IPS-NIHi7 (cell line): Measurements from ENCODE around the gene GDE1.
"Not testable (repeated sequence)": the region's sequence is repeated elsewhere in the genome, so short reads cannot be mapped to it uniquely, and the experiment has no call there.

Experiments used
- DNase-seq: peaks from one replicate; pipeline ENCODE4 v3.0.0; 2012; ENCODE audit warnings: mixed read lengths; ENCODE audit errors: extremely low spot score

GDE1 gene

DNA sequence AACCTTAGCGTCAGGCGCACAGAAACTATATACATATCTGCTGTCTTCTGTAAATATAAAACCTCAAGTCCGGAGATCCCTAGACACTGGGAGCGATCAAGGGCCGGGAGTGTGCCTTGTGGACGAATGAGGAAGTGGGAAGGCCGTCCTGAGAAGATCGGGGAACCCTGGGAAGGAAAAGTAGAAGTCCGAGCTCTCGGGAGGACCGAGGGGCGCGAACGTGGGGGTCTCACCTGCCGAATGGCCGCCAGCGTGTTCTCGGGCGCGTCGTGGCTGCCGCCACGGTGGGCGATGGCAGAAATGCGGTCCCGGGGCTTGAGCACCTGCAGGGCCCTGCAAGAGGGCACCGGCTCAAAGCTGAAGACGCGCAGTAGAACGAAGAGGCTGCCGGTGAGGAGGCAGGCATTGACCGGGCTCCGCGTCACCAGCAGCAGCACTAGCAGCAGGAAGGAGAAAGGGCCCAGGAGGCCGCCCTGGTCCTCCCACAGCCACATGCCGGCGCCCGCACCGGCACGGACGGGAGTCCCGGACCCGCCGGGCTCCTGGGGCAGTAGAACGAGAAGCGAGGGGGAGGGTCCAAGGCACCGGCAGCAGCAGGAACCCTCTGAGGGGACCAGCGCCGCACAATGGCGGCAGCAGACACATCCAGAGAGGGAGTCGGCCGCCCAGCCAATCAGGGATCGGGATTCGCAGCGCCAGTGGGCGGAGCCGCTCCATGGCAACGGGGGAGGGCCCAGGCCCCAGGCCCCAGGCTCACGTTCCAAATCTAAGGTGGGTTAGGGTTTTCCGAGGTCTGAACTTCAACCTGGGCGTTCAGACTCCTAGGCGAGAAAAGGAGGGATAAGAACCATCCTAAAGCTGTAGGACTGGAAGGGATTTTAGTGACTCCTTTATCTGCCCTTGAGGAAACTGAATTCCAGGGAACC, at the start of gene GDE1:
TSS of gene GDE1 (minus strand) at position 628 of the 926 bp plus-strand sequence. CDS start at position 494, 134 bp downstream.
- peak; percentile 97 for DNase-seq

- no peak for DNase-seq
Measured at GRCh38 chr16:19567560-19567959, 45.7 kb upstream of the GDE1 start.

DNA sequence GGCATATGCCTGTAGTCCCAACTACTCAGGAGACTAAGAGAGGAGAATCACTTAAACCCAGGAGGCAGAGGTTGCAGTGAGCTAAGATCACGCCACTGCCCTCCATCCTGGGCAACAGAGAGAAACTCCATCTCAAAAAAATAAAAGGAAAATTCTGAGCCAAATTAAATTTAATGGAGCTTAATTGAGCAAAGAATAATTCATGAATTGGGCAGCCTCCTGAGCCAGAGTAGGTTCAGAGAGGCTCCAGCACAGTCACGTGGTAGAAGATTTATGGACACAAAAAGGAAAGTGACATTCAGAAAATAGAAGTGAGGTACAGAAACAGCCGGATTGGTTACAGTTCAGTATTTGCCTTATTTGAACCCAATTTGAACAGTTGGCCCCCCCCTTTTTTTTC, 44.5 kb upstream of the GDE1 start:
- DNase-seq, result no peak

- no peak for DNase-seq
Measured at GRCh38 chr16:19563377-19563776, 41.5 kb upstream of the GDE1 start.

- no peak for DNase-seq
Measured at GRCh38 chr16:19560078-19560477, 38.2 kb upstream of the GDE1 start.

DNA sequence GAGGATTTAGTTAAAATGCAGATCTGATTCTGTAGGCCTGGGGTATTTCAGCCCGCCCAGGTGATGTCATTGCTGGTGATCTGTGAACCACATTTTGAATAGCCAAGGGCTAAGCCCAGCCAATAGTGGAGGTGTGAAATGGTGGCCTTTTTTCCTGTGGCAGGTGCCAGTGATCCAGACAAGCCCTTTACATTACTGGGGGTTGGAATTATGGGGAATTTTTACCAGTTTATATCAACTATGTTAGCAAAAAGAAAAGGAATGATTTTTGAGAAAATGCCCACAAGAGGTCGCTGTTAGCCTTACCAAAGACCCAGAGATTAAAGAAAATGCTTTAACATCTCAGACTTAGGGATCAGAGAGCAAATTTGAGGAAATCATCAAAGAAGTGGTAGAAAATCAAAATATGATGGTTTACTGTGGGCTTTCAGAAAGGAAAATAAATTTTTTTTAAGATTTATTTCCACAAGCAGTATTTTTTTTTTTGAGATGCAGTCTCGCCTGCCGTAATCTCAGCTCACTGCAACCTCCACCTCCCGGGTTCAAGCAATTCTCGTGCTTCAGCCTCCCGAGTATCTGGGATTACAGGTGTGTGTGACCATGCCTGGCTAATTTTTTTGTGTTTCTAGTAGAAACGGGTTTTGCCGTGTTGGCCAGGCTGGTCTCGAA, 37.5 kb upstream of the GDE1 start:
- peak; percentile 24 for DNase-seq

- DNase-seq, result peak; percentile 79
Measured at GRCh38 chr16:19555938-19556771, 34.3 kb upstream of the GDE1 start.

- peak; percentile 96 for DNase-seq
Measured at GRCh38 chr16:19555186-19555937, 33.5 kb upstream of the GDE1 start, which contains the start of gene VPS35L. TSS of gene VPS35L (plus strand) at chr16:19555703. CDS start at chr16:19555730, 27 bp downstream.

DNA sequence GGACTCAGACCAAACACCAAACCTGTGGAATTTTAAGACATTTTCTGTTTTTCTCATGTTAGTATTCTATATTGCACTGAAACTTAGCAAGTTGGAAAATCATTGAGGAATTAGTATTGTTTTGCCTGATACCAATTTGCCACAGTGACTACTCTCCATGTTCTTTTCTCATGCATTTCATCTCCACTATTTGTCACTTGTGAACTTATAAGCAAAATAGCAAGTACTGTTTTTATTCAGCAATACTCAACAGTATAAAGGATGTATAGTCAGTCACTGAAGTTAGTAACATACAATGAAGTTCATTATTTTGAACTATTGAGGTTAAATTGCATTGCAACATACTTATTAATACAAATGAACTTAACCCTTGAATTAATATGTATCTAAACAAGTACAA, 27.8 kb upstream of the GDE1 start:
- DNase-seq, result no peak

- DNase-seq, result no peak
Measured at GRCh38 chr16:19548144-19548543, 26.2 kb upstream of the GDE1 start.

DNA sequence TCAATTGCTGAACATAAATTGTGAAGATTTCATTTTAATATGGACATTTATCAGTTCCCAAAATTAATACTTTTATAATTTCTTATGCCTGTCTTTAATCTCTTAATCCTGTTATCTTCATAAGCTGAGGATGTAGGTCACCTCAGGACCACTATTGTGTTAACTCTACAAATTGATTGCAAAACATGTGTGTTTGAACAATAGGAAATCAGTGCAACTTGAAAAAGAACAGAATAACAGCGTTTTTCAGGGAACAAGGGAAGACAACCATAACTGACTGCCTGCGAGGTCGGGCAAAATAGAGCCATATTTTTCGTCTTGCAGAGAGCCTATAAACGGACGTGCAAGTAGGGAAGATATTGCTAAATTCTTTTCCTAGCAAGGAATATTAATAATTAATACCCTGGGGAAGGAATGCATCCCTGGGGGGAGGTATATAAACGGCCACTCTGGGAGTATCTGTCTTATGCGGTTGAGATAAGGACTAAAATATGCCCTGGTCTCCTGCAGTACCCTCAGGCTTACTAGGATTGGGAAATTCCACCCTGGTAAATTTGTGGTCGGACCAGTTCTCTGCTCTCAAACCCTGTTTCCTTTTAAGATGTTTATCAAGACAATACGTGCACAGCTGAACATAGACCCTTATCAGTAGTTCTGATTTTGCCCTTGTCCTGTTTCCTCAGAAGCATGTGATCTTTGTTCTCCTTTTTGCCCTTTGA, 21.5 kb upstream of the GDE1 start:
- DNase-seq, result not testable (repeated sequence)

DNA sequence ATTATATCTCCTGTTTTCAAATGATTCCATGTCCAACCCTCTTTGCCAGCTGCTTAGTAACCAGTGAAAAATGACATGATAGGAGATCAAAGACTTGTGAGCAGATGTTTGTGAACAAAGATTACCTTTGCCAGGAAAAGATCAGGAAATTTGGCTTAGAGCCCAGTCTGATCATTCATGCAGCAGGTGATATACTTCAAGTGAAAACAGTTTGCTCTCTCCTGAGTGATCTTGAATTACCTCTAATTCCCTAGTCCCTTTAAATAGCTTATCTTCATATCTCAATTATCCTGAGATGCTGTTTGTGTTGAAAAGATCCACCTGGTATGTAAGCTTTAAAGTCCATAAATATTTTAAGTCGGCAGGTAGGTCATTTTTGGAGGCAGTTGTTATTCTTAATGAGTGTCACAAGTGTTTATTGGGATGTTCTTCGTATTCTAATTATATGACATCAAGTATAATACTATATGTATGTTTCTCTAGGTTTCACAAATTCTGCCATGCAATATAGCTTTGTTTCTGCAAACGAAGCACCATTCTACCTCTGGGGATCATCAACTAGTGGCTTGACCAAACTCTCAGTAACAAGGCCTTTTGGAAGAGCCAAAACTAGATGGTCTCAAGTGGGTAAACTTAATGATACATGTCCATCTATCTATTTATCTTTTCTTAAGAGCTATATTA, 20.4 kb upstream of the GDE1 start:
- no peak for DNase-seq

DNA sequence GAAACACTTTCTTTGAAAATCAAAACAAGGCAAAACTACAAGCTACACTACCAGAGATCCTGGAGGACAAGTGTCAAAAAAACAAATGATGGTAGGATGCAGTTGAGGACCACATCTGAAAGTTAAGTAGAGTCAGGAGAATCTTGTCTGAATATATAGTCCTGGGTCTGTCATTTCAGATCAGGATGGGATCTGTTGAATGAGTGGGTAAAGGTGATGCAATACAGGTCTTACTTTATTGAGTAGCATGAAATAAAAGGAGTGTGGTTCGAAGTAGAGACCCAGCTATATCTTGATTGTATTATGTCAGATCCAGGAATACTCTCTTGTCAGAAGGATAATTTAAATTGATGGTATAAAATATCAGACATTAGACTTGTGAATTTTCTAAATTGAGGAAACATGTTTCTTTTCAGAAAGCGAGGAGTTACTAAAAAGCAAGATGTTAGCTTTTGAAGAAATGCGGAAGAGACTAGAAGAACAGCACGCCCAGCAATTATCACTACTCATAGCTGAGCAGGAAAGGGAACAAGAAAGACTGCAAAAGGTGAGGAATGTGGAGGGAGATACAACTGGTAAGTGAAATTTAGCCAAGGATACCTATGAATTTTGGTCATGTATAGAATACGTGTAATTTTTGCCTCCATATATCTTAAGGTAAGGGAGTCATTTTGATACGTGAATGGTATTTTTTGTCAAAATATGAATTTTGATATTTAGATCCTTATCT, 18.5 kb upstream of the GDE1 start:
- no peak for DNase-seq

GRCh38 chr16:19532601-19533000, 10.7 kb upstream of the GDE1 start:
- DNase-seq, result no peak

- DNase-seq, result no peak
Measured at GRCh38 chr16:19528666-19529065, 6.8 kb upstream of the GDE1 start.

- DNase-seq, result no peak
Measured at GRCh38 chr16:19527161-19527560, 5.3 kb upstream of the GDE1 start.

DNA sequence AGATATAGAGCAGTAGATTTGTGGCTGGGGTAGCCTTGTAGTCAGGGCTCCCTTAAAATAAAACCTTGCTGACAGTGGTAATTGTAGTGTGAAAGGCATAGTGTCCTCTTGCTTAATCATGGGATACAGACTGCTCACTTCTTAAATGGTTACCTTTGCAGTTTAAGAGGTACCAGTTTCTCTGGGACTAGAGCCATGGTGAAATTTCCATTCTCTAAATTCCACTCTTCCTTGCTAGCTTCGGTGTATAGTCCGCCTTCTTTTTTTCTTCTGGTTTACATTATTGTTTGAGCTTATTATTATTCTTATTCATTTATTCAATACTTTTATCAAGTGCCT, 3.5 kb upstream of the GDE1 start:
- DNase-seq, result no peak

GRCh38 chr16:19524616-19525384, 2.9 kb upstream of the GDE1 start:
- no peak for DNase-seq

- DNase-seq, result no peak
Measured at GRCh38 chr16:19524356-19524615, 2.4 kb upstream of the GDE1 start.
